NCI-H2196 treated with DMSO at 0.1 percent for 48 hours (cell line): ENCODE data around the gene ANKRD18A.
"Not testable (repeated sequence)": the region's sequence is repeated elsewhere in the genome, so short reads cannot be mapped to it uniquely, and the experiment has no call there.

Experiments used
- DNase-seq: peaks from one replicate; lab custom pipeline; 2025; ENCODE audit not compliant: unreplicated experiment; lab: John Stamatoyannopoulos, UW

Gene ANKRD18A

GRCh38 chr9:38629511-38629910, 9.1 kb upstream of the ANKRD18A start:
- DNase-seq: no peak

- no peak for DNase-seq
Measured at GRCh38 chr9:38626006-38626405, 5.6 kb upstream of the ANKRD18A start.

- no peak for DNase-seq
Measured at GRCh38 chr9:38622951-38623350, 2.6 kb upstream of the ANKRD18A start.

- DNase-seq: no peak
Measured at GRCh38 chr9:38622288-38622674, 1.9 kb upstream of the ANKRD18A start.

- DNase-seq: no peak
Measured at GRCh38 chr9:38621434-38622287, 1.3 kb upstream of the ANKRD18A start.

GRCh38 chr9:38619556-38620447, 594 bp downstream of the ANKRD18A start:
- DNase-seq: no peak

GRCh38 chr9:38598029-38598745, 22.2 kb downstream of the ANKRD18A start:
- DNase-seq: not testable (repeated sequence)

- DNase-seq: not testable (repeated sequence)
Measured at GRCh38 chr9:38595117-38595516, 25.3 kb downstream of the ANKRD18A start.

GRCh38 chr9:38591346-38592063, 28.9 kb downstream of the ANKRD18A start:
- DNase-seq: not testable (repeated sequence)

GRCh38 chr9:38583765-38584164, 36.6 kb downstream of the ANKRD18A start:
- not testable (repeated sequence) for DNase-seq

- not testable (repeated sequence) for DNase-seq
Measured at GRCh38 chr9:38580112-38580511, 40.3 kb downstream of the ANKRD18A start.

- DNase-seq: not testable (repeated sequence)
Measured at GRCh38 chr9:38576181-38576580, 44.2 kb downstream of the ANKRD18A start.

GRCh38 chr9:38566048-38566447, 54.3 kb downstream of the ANKRD18A start:
- not testable (repeated sequence) for DNase-seq

GRCh38 chr9:38565178-38565577, 55.2 kb downstream of the ANKRD18A start:
- DNase-seq: not testable (repeated sequence)

GRCh38 chr9:38563911-38564310, 56.5 kb downstream of the ANKRD18A start:
- DNase-seq: not testable (repeated sequence)

- not testable (repeated sequence) for DNase-seq
Measured at GRCh38 chr9:38561134-38561533, 59.3 kb downstream of the ANKRD18A start.

- DNase-seq: not testable (repeated sequence)
Measured at GRCh38 chr9:38559172-38559571, 61.2 kb downstream of the ANKRD18A start.

- not testable (repeated sequence) for DNase-seq
Measured at GRCh38 chr9:38557746-38558145, 62.6 kb downstream of the ANKRD18A start.

- not testable (repeated sequence) for DNase-seq
Measured at GRCh38 chr9:38554966-38555365, 65.4 kb downstream of the ANKRD18A start.

GRCh38 chr9:38553019-38553418, 67.4 kb downstream of the ANKRD18A start:
- not testable (repeated sequence) for DNase-seq
